CD4-positive, alpha-beta T cell (primary cell): Measurements from ENCODE around the gene C22orf39. TPM values are rescaled to one million over a fixed set of nuclear protein-coding genes. Genes with fewer than 3 reads are reported as not detected.

Experiments used
- ATAC-seq: fragments of 200-7000 bp; cut with Tn5 transposase; one replicate; pipeline ENCODE4 v1.10.0; 2022; ENCODE audit warnings: mild to moderate bottlenecking; ENCODE audit not compliant: poor library complexity
- CTCF ChIA-PET: fragments of 350-600 bp; sonication (Branson Sonifier 250); formaldehyde crosslinking; loops from one replicate; lab custom pipeline; 2021; ENCODE audit warnings: antibody characterized with exemption, inconsistent platforms; lab: Charles Lee
- POLR2A ChIA-PET: fragments of 350-600 bp; sonication (Branson Sonifier 250); formaldehyde crosslinking; loops from one replicate; lab custom pipeline; 2021; ENCODE audit warnings: antibody characterized with exemption, inconsistent platforms; lab: Charles Lee
- DNase-seq, 14 experiments: peaks; one replicate each; pipeline ENCODE4 v3.0.0-alpha.2; 2013 to 2020; ENCODE audit warnings: mixed read lengths in 2 of 14
- H3K27ac ChIP-seq, 2 donors: one replicate each; pipeline versions ENCODE4 v1.5.1 to v1.7.0; 2013; ENCODE audit warnings: low read length in 2 of 2, low read depth in 1 of 2, mild to moderate bottlenecking in 1 of 2
- H3K27me3 ChIP-seq, 2 experiments: 1 replicate in 1 of 2; 2 replicates in 1 of 2; pipeline versions ENCODE4 v1.6.1 to v1.7.0; 2013; ENCODE audit warnings: low read length in 2 of 2, control low read depth in 1 of 2, mild to moderate bottlenecking in 1 of 2, moderate library complexity in 1 of 2; ENCODE audit not compliant: insufficient read depth in 2 of 2, control insufficient read depth in 1 of 2
- H3K36me3 ChIP-seq: one replicate; pipeline ENCODE4 v1.6.1; 2013; ENCODE audit warnings: low read length, control low read depth; ENCODE audit not compliant: insufficient read depth
- H3K4me1 ChIP-seq: one replicate; pipeline ENCODE4 v1.6.1; 2013; ENCODE audit warnings: low read length, control low read depth; ENCODE audit not compliant: insufficient read depth
- H3K4me3 ChIP-seq: one replicate; pipeline ENCODE4 v1.5.1; 2013; ENCODE audit warnings: mild to moderate bottlenecking, low read length, moderate library complexity
- H3K9me3 ChIP-seq, 2 experiments: 1 replicate in 1 of 2; 2 replicates in 1 of 2; pipeline versions ENCODE4 v1.6.1 to v1.7.0; 2013; ENCODE audit warnings: low read length in 2 of 2, mild to moderate bottlenecking in 2 of 2, control low read depth in 1 of 2, moderate library complexity in 1 of 2; ENCODE audit not compliant: control insufficient read depth in 1 of 2, insufficient read depth in 1 of 2
- H3K27ac Mint-ChIP-seq: one replicate; pipeline ENCODE4 v1.8.0; 2020; ENCODE audit warnings: mixed read lengths
- H3K27me3 Mint-ChIP-seq: one replicate; pipeline ENCODE4 v1.8.0; 2021; ENCODE audit warnings: mixed read lengths
- H3K36me3 Mint-ChIP-seq: one replicate; pipeline ENCODE4 v1.8.0; 2021; ENCODE audit warnings: low read depth, mixed read lengths
- H3K4me1 Mint-ChIP-seq: one replicate; pipeline ENCODE4 v1.8.0; 2021; ENCODE audit warnings: low read depth, mixed read lengths
- H3K4me3 Mint-ChIP-seq: one replicate; pipeline ENCODE4 v1.8.0; 2020; ENCODE audit warnings: mild to moderate bottlenecking, mixed read lengths
- H3K9me3 Mint-ChIP-seq: one replicate; pipeline ENCODE4 v1.8.0; 2020; ENCODE audit warnings: mixed read lengths
- CTCF ChIP-seq: fragments of 200-600 bp; IDR thresholded peaks from one replicate; pipeline ENCODE4 v1.8.0; 2022; ENCODE audit warnings: antibody characterized with exemption, mild to moderate bottlenecking
- intact Hi-C, 2 experiments: fragments of 100-400 bp; cut with DNase I in 1 of 2; cut with micrococcal nuclease in 1 of 2; formaldehyde crosslinking; loops; one replicate each; pipeline versions ENCODE4 v1.15.1 to v1.9.0; 2023 to 2025; cut with DNase I, micrococcal nuclease
- total RNA-seq, 174 experiments: library from RNA in 2 of 174; stranded (reverse) in 2 of 174; gene quantifications; one replicate each; pipeline ENCODE4 v1.2.3 and lab custom pipeline; 2021 to 2026

The C22orf39 gene
- total RNA-seq, 2 experiments from 2014 or later = 30.2 to 32.6 TPM

GRCh38 chr22:19466126-19466716 lies 18.7 kb upstream of the C22orf39 start:
- no peak overlapping the region for H3K4me3 ChIP-seq
- Mint-ChIP-seq H3K27ac (no peak overlapping the region), H3K4me1 (no peaks in the 10 kb centered on the region), H3K4me3 (no peak overlapping the region), H3K27me3 (no peaks in the 10 kb centered on the region), H3K9me3 (no peaks in the 10 kb centered on the region), H3K36me3 (peaks cover 90% of the 10 kb centered on the region)
- H3K9me3 ChIP-seq = no peaks in the 10 kb centered on the region
- intact Hi-C loops = no loop called here
- ChIA-PET CTCF (no interaction called here), POLR2A (no interaction called here)
- DNase-seq (no peak), ATAC-seq (no peak)
- H3K27me3 ChIP-seq = no peaks in the 10 kb centered on the region
- TF ChIP-seq CTCF = no peak
- H3K36me3 ChIP-seq = peaks cover 88% of the 10 kb centered on the region
- peaks cover 4% of the 10 kb centered on the region for H3K4me1 ChIP-seq
- H3K27ac ChIP-seq = no peak overlapping the region

- H3K36me3 ChIP-seq = peaks cover 87% of the 10 kb centered on the region
- no peak overlapping the region for H3K27ac Mint-ChIP-seq
- H3K4me1 Mint-ChIP-seq = no peaks in the 10 kb centered on the region
Measured at GRCh38 chr22:19464975-19465374, 17.5 kb upstream of the C22orf39 start.

GRCh38 chr22:19464546-19464945 lies 17.0 kb upstream of the C22orf39 start:
- DNase-seq = no peak
- ChIA-PET CTCF (no interaction called here), POLR2A (interaction anchor here (1.5 kb wide), 1 partner anchor 15 kb away, joined by 5 read pairs; the partner anchor contains the start of gene CDC45)
- Mint-ChIP-seq H3K4me3 (no peak overlapping the region), H3K27me3 (no peaks in the 10 kb centered on the region), H3K9me3 (no peaks in the 10 kb centered on the region), H3K4me1 (no peaks in the 10 kb centered on the region), H3K27ac (no peak overlapping the region), H3K36me3 (peaks cover 84% of the 10 kb centered on the region)
- peaks cover 4% of the 10 kb centered on the region for H3K4me1 ChIP-seq
- no peak for TF ChIP-seq CTCF
- H3K4me3 ChIP-seq = no peak overlapping the region
- no peak for ATAC-seq
- intact Hi-C loops = no loop called here
- H3K36me3 ChIP-seq = peaks cover 83% of the 10 kb centered on the region
- no peaks in the 10 kb centered on the region for H3K9me3 ChIP-seq
- no peak overlapping the region for H3K27ac ChIP-seq
- no peaks in the 10 kb centered on the region for H3K27me3 ChIP-seq

More at GRCh38 chr22:19464975-19465374, 17.5 kb upstream of the C22orf39 start:
- TF ChIP-seq CTCF = no peak
- POLR2A ChIA-PET = no interaction called here
- Mint-ChIP-seq H3K4me3 (no peak overlapping the region), H3K9me3 (no peaks in the 10 kb centered on the region), H3K36me3 (peaks cover 87% of the 10 kb centered on the region), H3K27me3 (no peaks in the 10 kb centered on the region)
- H3K4me1 ChIP-seq = peaks cover 4% of the 10 kb centered on the region
- DNase-seq (no peak), ATAC-seq (no peak)
- no peak overlapping the region for H3K4me3 ChIP-seq
- no peaks in the 10 kb centered on the region for H3K9me3 ChIP-seq
- no peak overlapping the region for H3K27ac ChIP-seq
- intact Hi-C loops = no loop called here
- H3K27me3 ChIP-seq = no peaks in the 10 kb centered on the region
- CTCF ChIA-PET = no interaction called here
